GM12891 (cell line): ENCODE results near the gene CLDN8.

Experiments used
- DNase-seq: peaks from one replicate; pipeline ENCODE4 v3.0.0; 2011; ENCODE audit warnings: low spot score; ENCODE audit not compliant: insufficient read length
- FAIRE-seq: peaks from 2 replicates; lab custom pipeline; 2011; peaks lifted over from hg19 to GRCh38; lab: Jason Lieb, UNC
- PAX5 ChIP-seq: IDR thresholded peaks from 2 replicates; pipeline ENCODE4 v1.6.1; 2011; ENCODE audit warnings: low read length, moderate library complexity, mild to moderate bottlenecking; ENCODE audit not compliant: insufficient read depth, severe bottlenecking
- POLR2A ChIP-seq: IDR thresholded peaks from 2 replicates; pipeline ENCODE4 v1.6.1; 2011; ENCODE audit warnings: low read depth, low read length, control low read depth
- POLR2AphosphoS5 ChIP-seq: IDR thresholded peaks from 2 replicates; pipeline ENCODE4 v1.6.1; 2011; ENCODE audit warnings: low read depth, low read length, control low read depth
- POU2F2 ChIP-seq: IDR thresholded peaks from 2 replicates; pipeline ENCODE4 v1.6.1; 2011; ENCODE audit warnings: low read depth, mild to moderate bottlenecking, control low read depth, low read length, moderate library complexity
- SPI1 ChIP-seq: IDR thresholded peaks from 2 replicates; pipeline ENCODE4 v1.6.1; 2011; ENCODE audit warnings: low read depth, low read length, control low read depth
- TAF1 ChIP-seq: IDR thresholded peaks from 2 replicates; pipeline ENCODE4 v1.6.1; 2011; ENCODE audit warnings: low read depth, low read length, control low read depth

Gene CLDN8

DNA sequence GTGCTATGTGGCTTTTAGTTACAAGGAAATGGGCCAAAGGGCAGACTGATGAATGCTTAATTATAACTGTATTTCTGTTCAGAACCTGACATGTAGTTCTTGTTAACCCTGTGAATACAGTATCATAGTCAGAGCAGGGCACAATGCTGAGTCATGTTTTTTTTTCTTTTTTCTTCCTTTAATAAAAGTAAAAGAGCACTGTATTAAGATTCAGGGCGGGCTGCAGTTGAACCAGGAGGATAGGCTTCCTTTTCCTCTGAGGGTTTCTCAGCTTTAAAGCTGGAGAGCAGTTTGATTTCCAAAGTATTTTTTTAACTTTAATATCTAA, 8.7 kb downstream of the CLDN8 start:
- FAIRE-seq = no peak
- DNase-seq = no peak
- TF ChIP-seq PAX5 (no peak), TAF1 (no peak), SPI1 (no peak), POLR2A (no peak), POU2F2 (no peak), POLR2AphosphoS5 (no peak)

DNA sequence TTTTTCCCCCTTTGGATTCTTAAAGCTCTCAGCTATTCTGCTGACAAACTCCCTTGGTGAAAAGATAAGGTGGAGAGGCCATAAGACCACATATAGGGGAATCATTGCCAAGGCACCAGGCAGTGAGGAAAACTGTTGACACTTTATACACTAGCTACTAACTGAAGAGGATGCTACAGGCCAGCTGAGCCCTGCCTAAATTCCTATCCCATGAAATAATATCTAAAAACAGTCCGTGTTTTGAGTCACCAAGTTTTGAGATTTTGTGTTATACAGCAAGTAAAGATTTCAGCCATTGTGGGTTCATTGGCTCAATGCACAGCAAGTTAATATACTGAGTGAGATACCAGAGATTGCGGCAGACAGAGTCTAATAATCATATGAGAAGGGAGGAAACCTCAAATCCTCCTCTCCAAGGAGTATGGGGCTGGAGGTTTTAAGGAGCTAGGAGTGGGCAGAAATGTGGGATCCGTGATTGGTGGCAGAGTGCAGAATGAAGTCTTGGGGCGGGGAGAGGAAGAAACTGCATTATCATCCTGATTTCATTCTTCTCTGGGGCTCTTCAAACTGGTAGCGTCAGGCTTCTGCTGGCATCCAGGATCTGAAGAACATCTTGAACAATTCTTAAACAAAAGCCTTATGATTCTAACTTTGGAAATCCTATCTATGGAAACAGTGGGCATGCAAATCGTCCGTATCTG, 9.2 kb downstream of the CLDN8 start:
- no peak for FAIRE-seq
- TF ChIP-seq PAX5 = no peak
- no peak for TF ChIP-seq POLR2A
- no peak for TF ChIP-seq TAF1
- no peak for TF ChIP-seq POU2F2
- no peak for TF ChIP-seq SPI1
- no peak for TF ChIP-seq POLR2AphosphoS5
- no peak for DNase-seq

DNA sequence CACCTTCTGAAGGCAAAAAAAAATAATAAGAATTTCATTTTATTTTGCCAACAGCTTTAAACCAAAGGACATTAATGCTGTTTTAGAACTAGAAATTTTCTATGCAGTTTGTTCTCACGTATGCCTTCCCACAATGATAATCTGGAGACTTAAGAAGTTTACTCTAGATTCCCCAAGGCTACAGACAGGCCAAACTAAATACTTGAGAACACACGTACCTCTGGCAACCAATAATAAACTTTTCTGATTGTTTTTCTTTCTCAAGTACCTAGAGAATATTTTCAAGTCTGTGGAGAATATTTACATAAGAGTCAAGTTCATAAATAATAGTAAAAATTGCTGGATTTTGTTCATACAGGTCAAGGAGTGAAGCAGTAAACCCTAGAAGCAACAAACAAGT, 15.9 kb downstream of the CLDN8 start:
- FAIRE-seq = no peak
- TF ChIP-seq POU2F2 = no peak
- no peak for TF ChIP-seq SPI1
- TF ChIP-seq TAF1 = no peak
- TF ChIP-seq POLR2AphosphoS5 = no peak
- no peak for TF ChIP-seq PAX5
- no peak for TF ChIP-seq POLR2A
- no peak for DNase-seq

DNA sequence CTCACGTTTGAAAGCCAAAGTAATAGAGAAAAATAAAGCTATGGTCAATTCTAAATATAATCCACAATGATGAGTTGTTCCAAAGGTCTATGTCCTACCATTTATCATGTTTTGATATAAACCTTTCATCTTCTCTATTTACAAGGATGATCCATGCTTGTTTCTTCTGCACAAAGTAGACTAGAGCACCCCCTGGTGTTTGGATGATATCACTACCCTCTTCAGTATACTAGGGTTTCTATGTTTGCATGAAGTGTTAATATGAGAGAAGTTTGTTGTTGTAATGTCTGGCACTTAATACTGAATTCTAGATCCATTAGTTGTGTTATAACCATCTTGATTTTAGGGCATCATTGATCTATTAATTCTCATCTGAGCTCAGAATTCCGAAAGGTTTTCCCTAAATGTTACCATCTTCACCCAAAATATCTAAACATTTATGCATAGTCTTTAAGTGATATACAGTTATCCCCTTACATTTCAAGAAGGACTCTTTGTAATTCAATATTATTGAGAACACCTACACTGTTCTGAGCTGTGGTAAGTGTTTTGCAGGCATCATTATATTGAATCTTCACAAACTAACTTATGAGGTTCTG, 21.1 kb downstream of the CLDN8 start:
- FAIRE-seq = no peak
- TF ChIP-seq TAF1 = no peak
- no peak for TF ChIP-seq PAX5
- no peak for TF ChIP-seq SPI1
- TF ChIP-seq POLR2A = no peak
- TF ChIP-seq POU2F2 = no peak
- no peak for TF ChIP-seq POLR2AphosphoS5
- DNase-seq = peak; percentile 4

DNA sequence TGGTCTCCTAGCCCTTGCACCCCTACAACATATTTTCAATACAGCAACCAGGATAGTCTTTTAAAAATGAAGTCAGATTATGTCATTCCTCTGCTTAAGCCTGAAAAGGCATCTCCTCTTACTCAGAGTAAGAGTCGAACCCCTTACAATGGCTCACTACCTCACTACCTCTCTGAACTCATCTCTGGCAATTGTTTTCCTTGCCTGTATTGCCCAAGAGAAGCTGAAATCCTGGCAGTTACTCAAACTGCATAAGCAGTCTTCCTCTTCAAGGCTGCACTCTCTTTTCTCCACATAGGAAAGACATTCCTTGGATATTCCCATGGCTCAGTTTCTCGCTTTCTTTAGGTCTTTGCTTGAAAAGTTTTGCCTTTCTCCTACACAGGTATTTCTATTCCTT, 22.7 kb downstream of the CLDN8 start:
- TF ChIP-seq SPI1 (no peak), POU2F2 (no peak), POLR2A (no peak), POLR2AphosphoS5 (no peak), PAX5 (no peak), TAF1 (no peak)
- no peak for DNase-seq
- FAIRE-seq = no peak

DNA sequence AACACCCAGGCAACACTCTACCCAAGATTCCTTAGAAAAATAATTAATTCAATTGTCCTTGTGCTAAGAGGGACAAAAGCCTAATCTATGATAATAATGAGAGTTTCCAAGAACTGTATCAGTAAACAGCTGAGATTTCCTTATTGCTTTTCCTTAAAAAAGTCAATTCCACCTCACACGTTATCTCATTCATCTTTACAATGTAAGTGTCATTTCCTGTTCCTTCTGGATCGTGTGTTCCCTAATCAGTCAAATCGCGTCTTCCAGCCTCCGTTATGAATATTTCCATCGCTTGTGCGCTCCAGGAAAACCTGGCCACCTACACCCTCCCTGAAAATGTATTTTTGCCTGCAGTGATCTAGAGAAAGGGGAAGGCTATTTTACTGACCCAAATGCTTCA, 25.3 kb downstream of the CLDN8 start:
- TF ChIP-seq POU2F2 = no peak
- no peak for TF ChIP-seq POLR2A
- TF ChIP-seq TAF1 = no peak
- no peak for TF ChIP-seq PAX5
- no peak for TF ChIP-seq SPI1
- no peak for TF ChIP-seq POLR2AphosphoS5
- DNase-seq (no peak), FAIRE-seq (no peak)

DNA sequence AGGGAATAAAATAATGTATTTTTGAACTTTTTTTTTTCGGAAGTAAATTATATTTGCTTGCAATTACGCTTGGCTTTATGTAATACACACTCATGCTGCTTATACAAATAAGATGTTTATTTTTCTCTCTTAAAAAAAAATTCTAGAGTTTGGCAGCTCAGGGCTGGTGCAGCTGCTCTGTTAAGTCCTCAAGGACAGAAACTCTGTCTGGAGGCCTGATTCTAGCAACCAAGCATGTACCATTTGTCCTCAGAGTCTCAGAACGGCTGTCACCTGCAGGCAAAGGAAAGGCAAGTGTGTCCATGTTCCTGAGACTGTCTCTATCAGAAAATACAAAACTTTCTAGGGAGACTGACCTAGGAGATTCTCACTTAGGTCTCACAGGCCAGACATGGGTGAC, 26.1 kb downstream of the CLDN8 start:
- TF ChIP-seq SPI1 (no peak), POU2F2 (no peak), POLR2A (no peak), TAF1 (no peak), PAX5 (no peak), POLR2AphosphoS5 (no peak)
- no peak for FAIRE-seq
- no peak for DNase-seq

DNA sequence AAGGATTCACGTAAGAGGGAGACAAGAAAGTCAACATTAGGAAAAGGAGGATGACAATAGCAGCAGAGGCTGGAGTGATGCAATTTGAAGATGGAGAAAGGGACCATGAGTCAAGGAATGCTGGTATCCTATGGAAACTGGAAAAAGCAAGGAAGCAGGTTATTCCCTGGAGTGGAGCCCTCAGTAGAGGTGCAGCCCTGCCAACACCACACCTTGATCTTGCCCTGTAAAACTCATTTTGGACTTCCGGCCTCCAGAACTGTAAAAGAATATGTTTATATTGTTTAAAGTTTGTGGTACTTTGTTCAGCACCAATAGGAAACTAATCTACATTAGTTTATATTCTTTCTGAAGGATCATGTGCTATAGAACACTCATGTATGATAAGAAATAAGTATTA, 29.7 kb downstream of the CLDN8 start:
- no peak for FAIRE-seq
- no peak for TF ChIP-seq SPI1
- TF ChIP-seq TAF1 = no peak
- TF ChIP-seq PAX5 = no peak
- TF ChIP-seq POLR2AphosphoS5 = no peak
- DNase-seq = no peak

DNA sequence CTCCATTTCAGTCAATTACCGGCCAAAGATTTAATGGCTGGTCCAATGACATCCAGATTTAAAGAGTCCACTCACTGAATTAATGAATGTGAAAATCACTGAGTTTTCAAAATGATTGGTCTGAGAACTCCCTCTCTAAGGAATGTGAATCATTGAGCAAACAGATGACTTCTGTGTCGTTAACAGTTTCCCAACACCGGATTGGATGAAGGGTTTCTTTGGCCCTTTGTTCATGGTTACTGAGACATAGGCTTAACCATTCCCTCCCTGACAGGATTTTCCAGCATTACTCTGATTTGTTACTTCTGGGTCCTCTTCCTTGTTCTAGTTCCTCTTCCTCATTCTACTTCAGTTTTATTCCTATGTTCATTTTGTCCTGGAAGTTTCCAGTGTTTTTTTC, 47.8 kb downstream of the CLDN8 start:
- DNase-seq (no peak), FAIRE-seq (no peak)
- TF ChIP-seq PAX5 = no peak

DNA sequence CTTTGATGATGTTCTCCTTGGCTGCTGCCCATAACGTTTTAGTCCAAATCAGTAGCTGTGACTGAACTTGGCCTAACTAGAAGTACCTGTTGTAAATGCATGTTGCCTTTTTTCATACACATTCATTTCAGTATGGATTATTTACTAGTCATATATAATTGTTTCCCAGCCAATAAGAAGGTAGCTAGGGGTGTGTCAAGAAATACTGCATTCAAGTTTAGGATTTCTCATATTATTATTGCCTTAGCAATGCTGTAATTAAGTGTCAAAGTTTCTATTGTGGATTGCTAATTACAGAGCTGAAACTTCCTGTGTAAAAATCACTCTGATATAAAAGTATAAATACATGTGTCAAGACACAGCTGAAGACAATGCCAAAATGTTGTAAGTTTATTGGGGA, 49.2 kb downstream of the CLDN8 start, which contains the start of gene CLDN17:
TSS of gene CLDN17 (minus strand) at position 101 of the 400 bp plus-strand sequence. CDS start 188 bp downstream, outside the sequence.
- DNase-seq = no peak
- FAIRE-seq = no peak
- TF ChIP-seq POLR2AphosphoS5 (no peak), PAX5 (no peak)

DNA sequence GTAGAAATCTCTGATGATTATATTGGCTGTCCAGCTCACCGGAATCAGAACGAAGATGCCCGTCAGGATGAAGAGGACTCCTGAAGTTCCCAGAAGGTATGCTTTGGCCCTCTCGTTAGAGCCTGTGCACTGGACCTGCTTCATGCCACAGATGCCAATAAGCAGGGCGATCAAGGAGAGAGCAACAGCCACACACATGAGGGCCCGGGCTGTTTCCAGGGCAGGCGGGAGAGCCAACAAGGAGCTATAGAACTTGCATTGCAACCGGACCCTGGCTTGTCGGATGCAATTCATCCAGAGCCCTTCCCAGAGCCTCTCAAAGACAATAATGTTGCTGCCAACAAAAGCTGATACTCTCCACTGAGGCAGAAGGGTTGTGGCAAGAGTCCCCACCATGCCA, 49.7 kb downstream of the CLDN8 start:
- TF ChIP-seq POLR2AphosphoS5 (no peak), POLR2A (no peak), SPI1 (no peak)
- no peak for DNase-seq
- no peak for FAIRE-seq
